GM18517 (cell line): ENCODE data around the gene ST8SIA6.
"Not testable (repeated sequence)": the region's sequence is repeated elsewhere in the genome, so short reads cannot be mapped to it uniquely, and the experiment has no call there.

Experiments
- ATAC-seq: cut with Tn5 transposase; IDR thresholded peaks from one replicate; pipeline ENCODE4 v1.9.1; 2021; ENCODE audit warnings: mild to moderate bottlenecking, moderate library complexity; ENCODE audit not compliant: unreplicated experiment

ST8SIA6 gene

GRCh38 chr10:17454161-17455014 lies at the start of gene ST8SIA6:
TSS of gene ST8SIA6 (minus strand) at chr10:17454595. CDS start at chr10:17454255, 340 bp downstream.
- ATAC-seq, result no peak

GRCh38 chr10:17503795-17504194 lies 49.4 kb upstream of the ST8SIA6 start:
- ATAC-seq, result no peak

- ATAC-seq, result no peak
Measured at GRCh38 chr10:17502814-17503213, 48.4 kb upstream of the ST8SIA6 start.

- not testable (repeated sequence) for ATAC-seq
Measured at GRCh38 chr10:17499014-17499413, 44.6 kb upstream of the ST8SIA6 start.

- ATAC-seq, result no peak
Measured at GRCh38 chr10:17497446-17498030, 43.1 kb upstream of the ST8SIA6 start.

- no peak for ATAC-seq
Measured at GRCh38 chr10:17494626-17495260, 40.3 kb upstream of the ST8SIA6 start.

- ATAC-seq, result no peak
Measured at GRCh38 chr10:17488848-17489247, 34.5 kb upstream of the ST8SIA6 start.

GRCh38 chr10:17483079-17483478 lies 28.7 kb upstream of the ST8SIA6 start:
- ATAC-seq, result no peak

- no peak for ATAC-seq
Measured at GRCh38 chr10:17479822-17480221, 25.4 kb upstream of the ST8SIA6 start.

- ATAC-seq, result no peak
Measured at GRCh38 chr10:17479015-17479615, 24.7 kb upstream of the ST8SIA6 start.

- ATAC-seq, result no peak
Measured at GRCh38 chr10:17476073-17476472, 21.7 kb upstream of the ST8SIA6 start.

- no peak for ATAC-seq
Measured at GRCh38 chr10:17475661-17476060, 21.3 kb upstream of the ST8SIA6 start.

- ATAC-seq, result no peak
Measured at GRCh38 chr10:17474595-17475323, 20.4 kb upstream of the ST8SIA6 start.

GRCh38 chr10:17473228-17473950 lies 19.0 kb upstream of the ST8SIA6 start:
- ATAC-seq, result no peak

- no peak for ATAC-seq
Measured at GRCh38 chr10:17472481-17473227, 18.3 kb upstream of the ST8SIA6 start.

GRCh38 chr10:17470246-17470645 lies 15.9 kb upstream of the ST8SIA6 start:
- ATAC-seq, result no peak

- ATAC-seq, result no peak
Measured at GRCh38 chr10:17465328-17466125, 11.1 kb upstream of the ST8SIA6 start.

GRCh38 chr10:17464545-17464944 lies 10.2 kb upstream of the ST8SIA6 start:
- no peak for ATAC-seq

GRCh38 chr10:17460756-17461155 lies 6.4 kb upstream of the ST8SIA6 start:
- no peak for ATAC-seq
